Ammon's horn (tissue), 1 donor: ENCODE data around the gene SCO1.
"Not testable (repeated sequence)": the region's sequence is repeated elsewhere in the genome, so short reads cannot be mapped to it uniquely, and the experiment has no call there.

Experiments used
- DNase-seq: peaks from one replicate; pipeline ENCODE4 v3.0.0-alpha.2; 2016; ENCODE audit warnings: low spot score

SCO1 gene

GRCh38 chr17:10725262-10725661, 27.9 kb upstream of the SCO1 start:
- DNase-seq, result no peak

DNA sequence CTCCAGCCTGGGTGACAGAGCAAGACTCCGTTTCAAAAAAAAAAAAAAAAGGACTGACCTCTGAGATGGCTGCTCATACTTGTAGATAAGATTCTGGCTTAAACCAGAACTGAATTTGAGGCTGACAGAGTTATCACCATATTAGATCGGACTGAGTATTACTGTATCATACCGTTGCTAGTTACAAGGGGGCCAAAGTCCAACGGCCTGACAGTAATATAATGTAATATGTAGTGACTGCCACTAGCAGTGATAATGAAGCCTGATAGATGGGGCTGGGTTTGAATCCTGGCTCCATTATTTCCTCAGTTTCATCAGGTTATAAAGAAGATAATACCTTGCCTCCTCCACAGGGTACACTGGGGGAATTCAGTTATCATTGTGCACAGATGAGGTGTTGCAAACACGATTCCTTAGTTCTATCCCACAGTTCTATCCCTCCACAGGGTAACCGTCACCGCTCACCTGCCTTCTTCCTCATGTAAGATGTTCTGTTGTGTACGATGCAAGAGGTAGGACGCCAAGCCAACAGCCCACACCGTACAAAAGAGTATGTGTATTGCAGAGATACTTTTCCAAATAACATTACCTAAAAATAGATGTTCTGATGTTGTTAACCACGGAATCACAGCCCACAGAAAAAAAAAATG, 27.3 kb upstream of the SCO1 start:
- no peak for DNase-seq

- no peak for DNase-seq
Observed at GRCh38 chr17:10718547-10718946, 21.2 kb upstream of the SCO1 start.

DNA sequence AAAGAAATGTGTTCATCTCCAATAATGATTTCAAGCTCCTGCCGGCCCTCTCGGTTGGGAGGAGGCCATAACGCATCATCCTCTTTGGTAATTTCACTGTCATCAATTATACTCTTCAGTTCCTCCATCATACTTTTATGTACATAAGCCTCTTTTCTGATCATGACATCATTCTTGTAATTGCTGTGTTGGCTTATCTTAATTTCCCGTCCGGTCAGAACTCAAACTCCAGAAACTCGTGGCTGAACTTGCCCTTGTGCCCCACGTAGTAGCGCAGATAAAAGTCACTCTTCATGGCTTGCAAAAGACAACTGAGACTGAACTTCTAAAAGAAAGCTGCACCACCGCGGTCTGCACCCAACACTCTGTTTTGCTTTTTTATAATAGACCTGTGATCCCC, 18.9 kb upstream of the SCO1 start:
- no peak for DNase-seq

GRCh38 chr17:10713318-10713717, 16.0 kb upstream of the SCO1 start:
- DNase-seq, result no peak

GRCh38 chr17:10705727-10706126, 8.4 kb upstream of the SCO1 start:
- DNase-seq, result no peak

DNA sequence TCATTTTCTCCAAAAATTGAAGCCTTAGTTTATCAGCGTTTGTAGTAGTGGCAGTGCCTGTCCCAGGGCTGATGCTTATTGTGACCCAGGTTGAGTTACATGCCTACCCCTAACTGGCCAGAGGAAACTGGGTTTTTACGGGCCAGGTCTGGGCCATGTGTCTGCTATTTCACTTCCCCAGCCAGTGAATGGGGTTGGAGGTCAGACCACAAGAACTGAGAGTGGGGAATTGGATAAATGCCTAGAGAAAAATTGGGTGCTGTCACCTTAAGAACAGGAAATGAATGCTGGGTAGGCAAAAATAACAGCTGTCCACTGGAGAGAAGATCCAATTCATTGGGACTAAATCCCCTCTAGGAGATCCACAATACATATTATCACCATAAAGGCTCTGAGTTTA, 5.2 kb upstream of the SCO1 start:
- no peak for DNase-seq

DNA sequence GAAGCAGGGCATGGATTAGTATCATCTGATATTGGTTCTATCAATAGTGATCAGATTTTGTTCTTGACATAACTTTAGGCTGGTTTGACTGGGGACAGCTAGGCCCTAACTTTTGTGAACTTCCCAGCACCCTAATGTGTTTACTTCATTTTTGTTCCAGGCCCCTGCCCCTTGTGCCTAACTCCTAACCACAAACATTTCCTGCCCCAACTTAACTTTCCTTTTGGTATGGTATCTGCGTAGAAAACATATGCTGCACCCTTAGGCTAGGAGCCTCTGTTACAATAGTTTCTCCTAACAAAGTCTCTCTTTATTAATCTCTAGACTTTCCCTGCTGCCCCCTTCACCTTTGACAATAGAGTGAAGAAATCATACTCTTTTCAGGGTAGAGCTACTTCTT, 2.5 kb upstream of the SCO1 start:
- no peak for DNase-seq

DNA sequence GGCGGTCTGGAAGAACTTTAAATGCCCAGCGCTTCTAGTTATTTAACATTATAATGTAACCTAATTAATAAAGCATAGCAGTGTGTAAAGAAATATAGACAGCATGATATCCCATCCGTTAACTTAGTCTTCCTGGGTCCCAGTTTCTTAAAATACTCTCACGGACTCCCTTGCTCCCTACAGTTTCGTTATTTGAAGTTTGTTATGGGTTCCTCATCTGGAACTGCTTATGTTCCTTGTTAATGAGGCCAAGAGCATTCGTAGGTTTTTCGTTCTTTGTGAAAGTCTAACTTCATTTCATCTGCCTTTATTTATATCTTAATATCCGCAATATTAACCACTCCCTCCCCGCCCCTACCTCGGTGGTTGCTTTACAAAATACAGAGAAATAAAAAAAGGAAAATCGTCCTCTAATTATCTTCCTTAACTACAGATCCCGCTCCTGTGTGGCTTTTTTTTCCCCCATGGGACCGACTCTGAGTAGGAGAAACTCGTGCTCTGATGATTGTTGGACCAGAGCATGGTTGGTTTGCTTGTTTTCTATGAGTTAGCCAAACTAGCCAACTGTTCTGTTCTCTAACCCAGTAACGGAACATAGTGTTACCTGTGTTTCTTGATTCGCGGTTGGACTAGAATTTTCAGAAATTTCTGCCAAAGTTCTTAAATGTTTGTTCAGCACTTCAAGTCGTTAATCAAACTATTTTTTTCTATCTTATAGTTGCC, 924 bp upstream of the SCO1 start:
- no peak for DNase-seq

DNA sequence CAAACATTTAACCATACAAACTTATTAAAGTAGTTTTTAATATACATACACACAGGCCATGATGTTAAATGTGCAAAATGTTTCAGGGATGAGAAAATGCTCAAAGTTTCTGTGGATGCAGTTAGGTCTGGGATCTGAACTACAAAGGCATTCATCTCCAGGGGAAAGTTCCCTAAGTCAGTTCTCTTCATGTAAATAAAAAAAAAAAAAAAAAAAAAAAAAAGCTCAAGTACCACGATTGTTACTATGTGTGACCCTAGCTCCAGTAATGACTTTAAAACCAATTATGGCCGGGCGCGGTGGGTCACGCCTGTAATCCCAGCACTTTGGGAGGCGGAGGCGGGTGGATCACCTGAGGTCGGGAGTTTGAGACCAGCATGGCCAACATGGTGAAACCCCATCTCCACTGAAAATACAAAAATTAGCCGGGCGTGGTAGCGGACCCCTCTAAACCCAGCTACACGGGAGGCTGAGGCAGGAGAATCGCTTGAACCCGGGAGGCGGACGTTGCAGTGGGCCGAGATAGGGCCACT, 1.4 kb downstream of the SCO1 start:
- not testable (repeated sequence) for DNase-seq

DNA sequence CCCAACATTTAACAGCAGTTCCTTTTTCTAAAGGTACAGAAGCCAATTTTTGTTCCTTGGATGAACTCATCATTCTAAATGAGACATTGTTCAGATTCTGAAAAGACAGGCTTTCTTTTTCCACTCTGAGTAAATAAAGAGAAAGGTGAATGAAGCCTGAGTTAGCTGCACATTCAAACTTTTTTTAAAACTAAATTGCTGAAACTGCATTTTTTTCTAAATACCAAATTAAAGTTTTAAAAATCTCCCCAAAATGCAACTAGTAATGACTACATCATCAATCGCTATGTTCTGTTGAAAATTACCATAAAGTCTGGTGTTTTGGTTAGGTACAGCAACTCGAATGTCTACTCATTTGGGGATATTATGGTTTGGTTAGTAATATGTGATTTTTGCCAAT, 9.8 kb downstream of the SCO1 start:
- no peak for DNase-seq

GRCh38 chr17:10683853-10684252, 13.5 kb downstream of the SCO1 start:
- DNase-seq, result no peak

DNA sequence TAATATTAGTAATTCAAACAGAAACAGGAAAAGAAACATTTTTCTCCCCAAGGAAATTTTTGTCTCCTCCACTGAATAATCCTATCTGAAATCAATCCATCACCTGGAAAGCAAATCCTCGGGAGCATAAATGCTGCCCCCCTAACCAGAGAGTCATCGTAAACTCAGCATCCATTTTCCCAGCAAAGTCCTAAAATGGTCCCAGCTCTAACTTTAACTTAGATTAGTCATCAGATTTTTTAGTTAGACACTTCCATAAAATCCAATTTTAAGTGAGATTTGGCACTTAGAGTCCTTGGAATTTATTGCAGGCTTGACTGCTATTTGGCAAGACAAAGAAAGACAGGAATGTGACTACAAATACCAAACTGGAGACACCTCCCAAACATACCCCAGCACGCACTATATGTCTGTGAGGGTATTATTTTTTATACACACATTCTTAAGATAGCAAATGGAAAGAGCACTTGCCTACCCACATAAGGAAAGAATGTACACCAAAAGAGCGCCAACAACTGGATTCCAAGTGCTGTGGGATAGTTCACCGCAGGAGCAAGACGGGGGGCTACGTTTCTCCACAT, 15.4 kb downstream of the SCO1 start:
- DNase-seq, result no peak

DNA sequence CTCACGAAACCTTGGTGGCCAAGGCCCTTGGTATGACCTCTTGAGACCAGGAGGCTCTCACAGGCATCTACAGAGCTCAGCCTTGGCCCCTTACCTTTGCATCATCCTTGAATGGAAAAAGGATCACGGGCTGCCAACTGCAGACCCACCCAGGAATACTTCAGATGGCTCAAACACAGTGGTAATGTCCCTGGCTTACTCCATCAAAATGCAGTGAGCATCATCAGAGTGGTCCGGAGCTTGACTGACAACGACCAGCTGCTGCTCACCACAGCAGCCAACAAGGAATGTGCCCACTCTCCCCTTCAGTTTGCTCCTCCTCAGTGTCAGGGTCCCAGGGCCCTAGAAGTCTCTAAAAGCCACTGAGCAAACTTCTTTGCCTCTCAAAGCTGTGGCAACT, 22.6 kb downstream of the SCO1 start:
- DNase-seq, result no peak

GRCh38 chr17:10673312-10673711, 24.0 kb downstream of the SCO1 start:
- DNase-seq, result no peak

DNA sequence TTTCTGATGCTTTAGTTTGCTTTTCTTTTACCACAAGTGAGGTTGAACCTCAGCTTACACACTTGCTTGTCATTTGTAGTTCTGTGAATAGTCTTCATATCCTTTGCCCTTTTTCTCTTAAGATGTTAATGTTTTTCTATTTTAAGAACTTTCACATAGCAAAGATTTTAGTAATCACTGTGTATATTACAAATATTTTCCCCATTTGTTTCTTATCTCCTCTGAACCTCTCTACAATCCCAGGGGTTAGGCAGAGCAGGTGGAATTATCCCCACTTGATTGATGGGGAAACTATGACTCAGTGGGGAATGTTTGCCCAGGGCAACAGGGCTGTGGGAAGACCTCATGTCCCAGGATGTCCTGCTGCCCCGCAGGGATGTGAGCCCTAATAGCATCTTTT, 28.6 kb downstream of the SCO1 start:
- DNase-seq, result no peak

GRCh38 chr17:10666906-10667305, 30.4 kb downstream of the SCO1 start:
- DNase-seq, result peak; percentile 24

DNA sequence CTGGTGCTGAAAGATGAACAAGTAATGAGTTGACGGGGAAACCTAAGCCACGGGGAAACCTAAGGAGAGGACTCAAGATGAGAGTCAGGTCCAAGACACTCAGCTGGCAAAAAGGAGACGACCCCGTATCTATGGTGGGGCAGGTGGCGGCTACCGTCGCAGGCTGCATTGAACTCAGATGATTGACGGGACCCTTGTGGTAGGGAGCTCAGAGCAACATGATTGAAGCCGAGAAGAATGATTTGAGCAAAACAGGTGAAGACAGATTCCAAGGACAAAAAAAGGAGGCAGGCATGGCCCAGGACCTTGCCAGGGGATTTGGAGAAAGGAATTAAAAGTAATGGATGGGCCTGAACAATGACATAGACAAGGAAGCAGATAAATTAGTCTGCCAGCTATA, 32.8 kb downstream of the SCO1 start:
- no peak for DNase-seq

GRCh38 chr17:10663231-10663630, 34.1 kb downstream of the SCO1 start:
- no peak for DNase-seq

DNA sequence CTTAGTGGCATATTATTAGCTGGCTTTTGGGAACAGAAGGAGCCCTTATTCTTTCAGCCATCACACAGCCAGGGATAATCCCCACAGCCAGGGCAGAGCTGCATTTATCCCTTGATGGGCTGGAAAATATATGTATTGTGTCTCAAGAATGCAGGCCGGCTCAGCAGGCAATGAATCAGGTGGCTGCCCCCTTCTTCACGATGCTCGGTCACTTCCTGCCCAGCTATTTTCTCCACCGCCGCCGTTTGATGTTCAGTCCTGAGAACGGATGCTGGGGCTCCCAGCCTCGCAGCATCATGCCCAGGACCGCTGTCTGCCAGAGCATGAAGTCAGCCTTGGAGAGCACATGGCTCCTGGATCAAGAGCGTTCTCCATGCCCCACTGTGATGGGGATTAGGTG, 35.9 kb downstream of the SCO1 start:
- no peak for DNase-seq

- no peak for DNase-seq
Observed at GRCh38 chr17:10657879-10658278, 39.5 kb downstream of the SCO1 start.

DNA sequence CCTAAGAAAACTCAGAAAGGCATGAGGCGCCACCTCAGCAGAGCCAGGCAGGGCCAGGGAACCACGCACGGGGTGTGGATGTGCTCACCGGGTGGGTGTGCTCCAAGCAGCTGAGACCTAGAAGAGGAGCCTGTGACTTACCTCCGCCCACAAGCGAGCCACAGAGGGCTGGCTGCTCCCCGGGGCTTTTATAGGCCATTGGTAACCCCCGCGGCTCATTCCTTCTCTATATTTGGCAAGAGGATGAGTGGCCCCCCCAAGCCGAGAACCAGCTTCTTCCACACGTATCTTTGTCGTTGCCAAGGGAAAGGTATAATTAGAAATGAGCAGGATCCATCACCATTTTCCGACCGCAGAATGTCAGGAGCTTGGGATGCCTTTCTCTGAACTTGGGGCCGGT, 40.2 kb downstream of the SCO1 start, which contains the start of gene MYH3:
Gene MYH3, minus strand, starts transcription at position 162 of the 400 bp plus-strand sequence. CDS start 2,245 bp downstream, outside the sequence.
- no peak for DNase-seq

GRCh38 chr17:10653987-10654386, 43.3 kb downstream of the SCO1 start:
- DNase-seq, result no peak
